Neural progenitor cell (in vitro differentiated cells): ENCODE measurements around the gene COL21A1.

Experiments used
- EZH2 ChIP-seq: fragments of 200-600 bp; sonication (generic); IDR thresholded peaks from 2 replicates; pipeline ENCODE4 v1.6.1; 2017; ENCODE audit warnings: antibody characterized with exemption, mild to moderate bottlenecking, moderate library complexity
- EZH2phosphoT487 ChIP-seq: fragments of 200-600 bp; sonication (generic); IDR thresholded peaks from 2 replicates; pipeline ENCODE4 v1.6.1; 2017; ENCODE audit warnings: antibody characterized with exemption
- TF ChIP-seq, protein P1 (sequence below): fragments of 200-600 bp; sonication (generic); IDR thresholded peaks from 2 replicates; pipeline ENCODE4 v1.5.1; 2017; ENCODE audit warnings: antibody characterized with exemption, mild to moderate bottlenecking

DNA sequence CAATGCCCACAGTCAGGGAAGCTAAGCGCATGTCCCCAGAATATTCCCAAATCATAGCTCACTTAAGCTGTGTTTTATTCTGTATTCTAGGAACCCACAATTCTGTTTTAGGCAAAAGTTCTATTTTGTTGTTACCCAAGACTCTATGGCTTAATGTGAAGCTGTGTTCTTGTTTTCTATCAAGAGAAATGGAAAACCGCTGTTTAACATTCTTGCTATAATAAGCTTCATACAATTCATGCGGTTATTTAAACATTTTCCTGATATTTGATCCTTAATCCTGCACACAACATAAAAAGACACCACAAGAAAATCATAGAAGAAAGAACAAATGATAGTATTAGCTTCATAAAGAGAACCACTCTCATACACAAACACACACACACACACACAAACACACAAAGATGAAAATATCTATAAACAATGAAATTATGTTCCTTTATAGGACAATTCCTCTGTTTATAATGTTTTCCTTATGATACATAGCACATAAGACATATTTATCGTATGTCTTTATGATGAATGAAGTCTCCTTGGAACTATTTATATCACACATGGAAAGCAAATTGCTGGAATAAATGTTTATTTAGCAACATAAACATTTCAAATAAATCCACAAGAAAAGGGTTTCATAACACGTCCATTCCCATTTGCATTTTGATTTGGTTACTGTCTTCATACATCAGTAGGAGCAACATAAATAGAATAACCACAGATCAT, 16.4 kb upstream of the COL21A1 start:
- TF ChIP-seq, protein P1, sequence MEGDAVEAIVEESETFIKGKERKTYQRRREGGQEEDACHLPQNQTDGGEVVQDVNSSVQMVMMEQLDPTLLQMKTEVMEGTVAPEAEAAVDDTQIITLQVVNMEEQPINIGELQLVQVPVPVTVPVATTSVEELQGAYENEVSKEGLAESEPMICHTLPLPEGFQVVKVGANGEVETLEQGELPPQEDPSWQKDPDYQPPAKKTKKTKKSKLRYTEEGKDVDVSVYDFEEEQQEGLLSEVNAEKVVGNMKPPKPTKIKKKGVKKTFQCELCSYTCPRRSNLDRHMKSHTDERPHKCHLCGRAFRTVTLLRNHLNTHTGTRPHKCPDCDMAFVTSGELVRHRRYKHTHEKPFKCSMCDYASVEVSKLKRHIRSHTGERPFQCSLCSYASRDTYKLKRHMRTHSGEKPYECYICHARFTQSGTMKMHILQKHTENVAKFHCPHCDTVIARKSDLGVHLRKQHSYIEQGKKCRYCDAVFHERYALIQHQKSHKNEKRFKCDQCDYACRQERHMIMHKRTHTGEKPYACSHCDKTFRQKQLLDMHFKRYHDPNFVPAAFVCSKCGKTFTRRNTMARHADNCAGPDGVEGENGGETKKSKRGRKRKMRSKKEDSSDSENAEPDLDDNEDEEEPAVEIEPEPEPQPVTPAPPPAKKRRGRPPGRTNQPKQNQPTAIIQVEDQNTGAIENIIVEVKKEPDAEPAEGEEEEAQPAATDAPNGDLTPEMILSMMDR, result no peak
- TF ChIP-seq EZH2 (no peak), EZH2phosphoT487 (no peak)
